NCI-H345 (cell line): ENCODE measurements around the gene COA5.

ENCODE experiments used
- DNase-seq: peaks from one replicate; lab custom pipeline; 2025; lab: John Stamatoyannopoulos, UW

Gene COA5

GRCh38 chr2:98551316-98551715, 57.0 kb downstream of the COA5 start:
- DNase-seq = no peak

- no peak for DNase-seq
Measured at GRCh38 chr2:98550165-98550564, 58.1 kb downstream of the COA5 start.
